ENCODE data around the gene GVQW3. TPM values are rescaled to one million over a fixed set of nuclear protein-coding genes. Genes with fewer than 3 reads are reported as not detected.
A peak's percentile ranks its signal among the peaks of the same experiment; 100 is the strongest.

Gene GVQW3
- total and polyA plus RNA-seq, 2 of the 13 experiments (the other 11 are each of a cell fraction or from before 2014, with no cell fraction given): 5.0 to 5.6 TPM

GRCh38 chr11:76385903-76386302, 4.8 kb downstream of the GVQW3 start (continued):
- TF ChIP-seq, protein P1, sequence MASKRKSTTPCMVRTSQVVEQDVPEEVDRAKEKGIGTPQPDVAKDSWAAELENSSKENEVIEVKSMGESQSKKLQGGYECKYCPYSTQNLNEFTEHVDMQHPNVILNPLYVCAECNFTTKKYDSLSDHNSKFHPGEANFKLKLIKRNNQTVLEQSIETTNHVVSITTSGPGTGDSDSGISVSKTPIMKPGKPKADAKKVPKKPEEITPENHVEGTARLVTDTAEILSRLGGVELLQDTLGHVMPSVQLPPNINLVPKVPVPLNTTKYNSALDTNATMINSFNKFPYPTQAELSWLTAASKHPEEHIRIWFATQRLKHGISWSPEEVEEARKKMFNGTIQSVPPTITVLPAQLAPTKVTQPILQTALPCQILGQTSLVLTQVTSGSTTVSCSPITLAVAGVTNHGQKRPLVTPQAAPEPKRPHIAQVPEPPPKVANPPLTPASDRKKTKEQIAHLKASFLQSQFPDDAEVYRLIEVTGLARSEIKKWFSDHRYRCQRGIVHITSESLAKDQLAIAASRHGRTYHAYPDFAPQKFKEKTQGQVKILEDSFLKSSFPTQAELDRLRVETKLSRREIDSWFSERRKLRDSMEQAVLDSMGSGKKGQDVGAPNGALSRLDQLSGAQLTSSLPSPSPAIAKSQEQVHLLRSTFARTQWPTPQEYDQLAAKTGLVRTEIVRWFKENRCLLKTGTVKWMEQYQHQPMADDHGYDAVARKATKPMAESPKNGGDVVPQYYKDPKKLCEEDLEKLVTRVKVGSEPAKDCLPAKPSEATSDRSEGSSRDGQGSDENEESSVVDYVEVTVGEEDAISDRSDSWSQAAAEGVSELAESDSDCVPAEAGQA (IDR thresholded peaks at IDR 0.05; ENCODE audit: low read depth): no peak
- TF ChIP-seq, protein P1 (CRISPR knock-in tag; IDR thresholded peaks at IDR 0.05; ENCODE audit: borderline replicate concordance): no peak
- TF ChIP-seq TCF12 (IDR thresholded peaks at IDR 0.05) (no peak), TCF12 (CRISPR knock-in tag; IDR thresholded peaks at IDR 0.05) (no peak), RFX3 (CRISPR knock-in tag; IDR thresholded peaks at IDR 0.05) (no peak), KDM5A (IDR thresholded peaks at IDR 0.05; ENCODE audit: borderline replicate concordance, low read length) (no peak), ZNF20 (CRISPR knock-in tag; IDR thresholded peaks at IDR 0.05) (no peak), MEIS1 (CRISPR knock-in tag; IDR thresholded peaks at IDR 0.05; ENCODE audit: borderline replicate concordance) (no peak), ZNF224 (CRISPR knock-in tag; IDR thresholded peaks at IDR 0.05) (no peak), TEAD3 (CRISPR knock-in tag; optimal IDR thresholded peaks at IDR 0.05; ENCODE audit: borderline replicate concordance) (peak; percentile 84), GTF3A (CRISPR knock-in tag; conservative IDR thresholded peaks at IDR 0.05) (no peak), ZNF589 (CRISPR knock-in tag; conservative IDR thresholded peaks at IDR 0.05) (no peak), ZNF792 (CRISPR knock-in tag; IDR thresholded peaks at IDR 0.05) (no peak), EED (CRISPR knock-in tag; IDR thresholded peaks at IDR 0.05) (no peak), SYNCRIP (IDR thresholded peaks at IDR 0.05; ENCODE audit: insufficient read depth, low read depth, low read length) (no peak), MTERF4 (CRISPR knock-in tag; IDR thresholded peaks at IDR 0.05) (no peak), ZNF292 (CRISPR knock-in tag; IDR thresholded peaks at IDR 0.05; ENCODE audit: borderline replicate concordance, low read depth) (0 out of 2 replicates have a peak, but pooled peaks have one; percentile 17), SPEN (CRISPR knock-in tag; IDR thresholded peaks at IDR 0.05; ENCODE audit: low read depth) (peak; percentile 67; the same call in 1 of the 2 replicates)
- TF ChIP-seq, protein P2, sequence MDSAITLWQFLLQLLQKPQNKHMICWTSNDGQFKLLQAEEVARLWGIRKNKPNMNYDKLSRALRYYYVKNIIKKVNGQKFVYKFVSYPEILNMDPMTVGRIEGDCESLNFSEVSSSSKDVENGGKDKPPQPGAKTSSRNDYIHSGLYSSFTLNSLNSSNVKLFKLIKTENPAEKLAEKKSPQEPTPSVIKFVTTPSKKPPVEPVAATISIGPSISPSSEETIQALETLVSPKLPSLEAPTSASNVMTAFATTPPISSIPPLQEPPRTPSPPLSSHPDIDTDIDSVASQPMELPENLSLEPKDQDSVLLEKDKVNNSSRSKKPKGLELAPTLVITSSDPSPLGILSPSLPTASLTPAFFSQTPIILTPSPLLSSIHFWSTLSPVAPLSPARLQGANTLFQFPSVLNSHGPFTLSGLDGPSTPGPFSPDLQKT (CRISPR knock-in tag; IDR thresholded peaks at IDR 0.05; ENCODE audit: borderline replicate concordance): no peak
- TF ChIP-seq, protein P3, sequence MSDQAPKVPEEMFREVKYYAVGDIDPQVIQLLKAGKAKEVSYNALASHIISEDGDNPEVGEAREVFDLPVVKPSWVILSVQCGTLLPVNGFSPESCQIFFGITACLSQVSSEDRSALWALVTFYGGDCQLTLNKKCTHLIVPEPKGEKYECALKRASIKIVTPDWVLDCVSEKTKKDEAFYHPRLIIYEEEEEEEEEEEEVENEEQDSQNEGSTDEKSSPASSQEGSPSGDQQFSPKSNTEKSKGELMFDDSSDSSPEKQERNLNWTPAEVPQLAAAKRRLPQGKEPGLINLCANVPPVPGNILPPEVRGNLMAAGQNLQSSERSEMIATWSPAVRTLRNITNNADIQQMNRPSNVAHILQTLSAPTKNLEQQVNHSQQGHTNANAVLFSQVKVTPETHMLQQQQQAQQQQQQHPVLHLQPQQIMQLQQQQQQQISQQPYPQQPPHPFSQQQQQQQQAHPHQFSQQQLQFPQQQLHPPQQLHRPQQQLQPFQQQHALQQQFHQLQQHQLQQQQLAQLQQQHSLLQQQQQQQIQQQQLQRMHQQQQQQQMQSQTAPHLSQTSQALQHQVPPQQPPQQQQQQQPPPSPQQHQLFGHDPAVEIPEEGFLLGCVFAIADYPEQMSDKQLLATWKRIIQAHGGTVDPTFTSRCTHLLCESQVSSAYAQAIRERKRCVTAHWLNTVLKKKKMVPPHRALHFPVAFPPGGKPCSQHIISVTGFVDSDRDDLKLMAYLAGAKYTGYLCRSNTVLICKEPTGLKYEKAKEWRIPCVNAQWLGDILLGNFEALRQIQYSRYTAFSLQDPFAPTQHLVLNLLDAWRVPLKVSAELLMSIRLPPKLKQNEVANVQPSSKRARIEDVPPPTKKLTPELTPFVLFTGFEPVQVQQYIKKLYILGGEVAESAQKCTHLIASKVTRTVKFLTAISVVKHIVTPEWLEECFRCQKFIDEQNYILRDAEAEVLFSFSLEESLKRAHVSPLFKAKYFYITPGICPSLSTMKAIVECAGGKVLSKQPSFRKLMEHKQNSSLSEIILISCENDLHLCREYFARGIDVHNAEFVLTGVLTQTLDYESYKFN (CRISPR knock-in tag; conservative IDR thresholded peaks at IDR 0.05): peak; percentile 87
